Ishikawa (cell line): ENCODE data around the gene MECP2.

ENCODE experiments used
- CEBPB ChIP-seq: IDR thresholded peaks from 2 replicates; pipeline ENCODE4 v1.6.1; 2012
- CREB1 ChIP-seq: IDR thresholded peaks from 2 replicates; pipeline ENCODE4 v1.6.1; 2012; ENCODE audit warnings: low read depth
- EGR1 ChIP-seq: IDR thresholded peaks from 2 replicates; pipeline ENCODE4 v1.6.1; 2012
- EP300 ChIP-seq: IDR thresholded peaks from 2 replicates; pipeline ENCODE4 v1.6.1; 2012; ENCODE audit warnings: borderline replicate concordance
- FOXM1 ChIP-seq: IDR thresholded peaks from 2 replicates; pipeline ENCODE4 v1.6.1; 2012; ENCODE audit warnings: low read depth, borderline replicate concordance
- NFIC ChIP-seq: IDR thresholded peaks from 2 replicates; pipeline ENCODE4 v1.6.1; 2012
- RAD21 ChIP-seq: IDR thresholded peaks from 2 replicates; pipeline ENCODE4 v1.6.1; 2012; ENCODE audit warnings: low read depth
- TAF1 ChIP-seq: IDR thresholded peaks from 2 replicates; pipeline ENCODE4 v1.6.1; 2012; ENCODE audit warnings: low read depth, mild to moderate bottlenecking
- TCF12 ChIP-seq: IDR thresholded peaks from 2 replicates; pipeline ENCODE4 v1.6.1; 2012; ENCODE audit warnings: low read depth
- TEAD4 ChIP-seq: IDR thresholded peaks from 2 replicates; pipeline ENCODE4 v1.6.1; 2012
- YY1 ChIP-seq: IDR thresholded peaks from 2 replicates; pipeline ENCODE4 v1.6.1; 2012; ENCODE audit warnings: low read depth
- ZBTB7A ChIP-seq: IDR thresholded peaks from 2 replicates; pipeline ENCODE4 v1.6.1; 2012; ENCODE audit warnings: low read depth
- TF ChIP-seq, protein P1 (sequence below): IDR thresholded peaks from 2 replicates; pipeline ENCODE4 v1.6.1; 2012; ENCODE audit warnings: low read depth, mild to moderate bottlenecking
- TF ChIP-seq, protein P2 (sequence below): IDR thresholded peaks from 2 replicates; pipeline ENCODE4 v1.6.1; 2012
- TF ChIP-seq, protein P3 (sequence below): IDR thresholded peaks from 2 replicates; pipeline ENCODE4 v1.6.1; 2012

MECP2 gene

DNA sequence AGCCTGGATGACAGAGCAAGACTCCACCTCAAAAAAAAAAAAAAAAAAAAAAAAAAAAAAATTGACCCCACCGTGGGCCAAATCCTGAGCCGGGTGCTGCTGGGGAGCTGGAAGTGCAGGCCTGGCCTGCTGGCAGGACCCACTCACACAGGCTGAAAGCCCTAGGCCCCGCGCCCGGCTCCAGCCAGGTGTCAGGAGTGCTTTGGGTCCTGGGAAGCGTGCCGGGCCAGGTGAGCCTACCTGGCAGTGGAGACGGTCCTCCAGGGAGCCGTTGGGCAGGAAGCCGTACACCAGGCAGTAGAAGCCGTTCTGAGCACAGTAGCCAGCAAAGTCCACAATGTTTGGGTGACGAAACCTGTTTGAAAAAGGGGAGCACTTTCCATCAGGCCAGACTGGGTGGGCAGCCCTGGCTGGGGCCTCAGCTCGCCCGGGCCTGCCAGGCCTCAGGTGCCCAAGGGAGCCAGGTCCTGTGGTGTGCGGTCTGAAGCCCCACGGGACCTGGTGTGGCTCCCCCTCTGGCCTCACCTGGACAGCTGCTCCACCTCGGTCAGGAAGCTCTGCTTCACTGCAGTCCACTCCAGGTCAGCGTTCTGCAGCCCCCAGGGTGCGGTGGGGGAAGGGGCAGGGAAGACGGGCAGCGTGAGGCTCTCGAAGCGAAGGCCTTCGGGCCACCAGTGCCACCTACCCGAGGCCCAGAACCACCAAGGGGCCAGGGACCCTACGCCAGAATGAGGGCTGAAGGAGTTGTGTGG is 79.6 kb downstream of the MECP2 start:
- TF ChIP-seq, protein P1, sequence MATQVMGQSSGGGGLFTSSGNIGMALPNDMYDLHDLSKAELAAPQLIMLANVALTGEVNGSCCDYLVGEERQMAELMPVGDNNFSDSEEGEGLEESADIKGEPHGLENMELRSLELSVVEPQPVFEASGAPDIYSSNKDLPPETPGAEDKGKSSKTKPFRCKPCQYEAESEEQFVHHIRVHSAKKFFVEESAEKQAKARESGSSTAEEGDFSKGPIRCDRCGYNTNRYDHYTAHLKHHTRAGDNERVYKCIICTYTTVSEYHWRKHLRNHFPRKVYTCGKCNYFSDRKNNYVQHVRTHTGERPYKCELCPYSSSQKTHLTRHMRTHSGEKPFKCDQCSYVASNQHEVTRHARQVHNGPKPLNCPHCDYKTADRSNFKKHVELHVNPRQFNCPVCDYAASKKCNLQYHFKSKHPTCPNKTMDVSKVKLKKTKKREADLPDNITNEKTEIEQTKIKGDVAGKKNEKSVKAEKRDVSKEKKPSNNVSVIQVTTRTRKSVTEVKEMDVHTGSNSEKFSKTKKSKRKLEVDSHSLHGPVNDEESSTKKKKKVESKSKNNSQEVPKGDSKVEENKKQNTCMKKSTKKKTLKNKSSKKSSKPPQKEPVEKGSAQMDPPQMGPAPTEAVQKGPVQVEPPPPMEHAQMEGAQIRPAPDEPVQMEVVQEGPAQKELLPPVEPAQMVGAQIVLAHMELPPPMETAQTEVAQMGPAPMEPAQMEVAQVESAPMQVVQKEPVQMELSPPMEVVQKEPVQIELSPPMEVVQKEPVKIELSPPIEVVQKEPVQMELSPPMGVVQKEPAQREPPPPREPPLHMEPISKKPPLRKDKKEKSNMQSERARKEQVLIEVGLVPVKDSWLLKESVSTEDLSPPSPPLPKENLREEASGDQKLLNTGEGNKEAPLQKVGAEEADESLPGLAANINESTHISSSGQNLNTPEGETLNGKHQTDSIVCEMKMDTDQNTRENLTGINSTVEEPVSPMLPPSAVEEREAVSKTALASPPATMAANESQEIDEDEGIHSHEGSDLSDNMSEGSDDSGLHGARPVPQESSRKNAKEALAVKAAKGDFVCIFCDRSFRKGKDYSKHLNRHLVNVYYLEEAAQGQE, result no peak
- TF ChIP-seq YY1, result no peak
- TF ChIP-seq CREB1, result no peak
- no peak for TF ChIP-seq ZBTB7A
- TF ChIP-seq CEBPB, result no peak
- no peak for TF ChIP-seq RAD21
- TF ChIP-seq, protein P2, sequence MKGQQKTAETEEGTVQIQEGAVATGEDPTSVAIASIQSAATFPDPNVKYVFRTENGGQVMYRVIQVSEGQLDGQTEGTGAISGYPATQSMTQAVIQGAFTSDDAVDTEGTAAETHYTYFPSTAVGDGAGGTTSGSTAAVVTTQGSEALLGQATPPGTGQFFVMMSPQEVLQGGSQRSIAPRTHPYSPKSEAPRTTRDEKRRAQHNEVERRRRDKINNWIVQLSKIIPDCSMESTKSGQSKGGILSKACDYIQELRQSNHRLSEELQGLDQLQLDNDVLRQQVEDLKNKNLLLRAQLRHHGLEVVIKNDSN, result no peak
- no peak for TF ChIP-seq EP300
- no peak for TF ChIP-seq TAF1
- TF ChIP-seq TCF12, result no peak
- no peak for TF ChIP-seq NFIC
- no peak for TF ChIP-seq EGR1
- TF ChIP-seq FOXM1, result no peak
- TF ChIP-seq TEAD4, result no peak
- TF ChIP-seq, protein P3, sequence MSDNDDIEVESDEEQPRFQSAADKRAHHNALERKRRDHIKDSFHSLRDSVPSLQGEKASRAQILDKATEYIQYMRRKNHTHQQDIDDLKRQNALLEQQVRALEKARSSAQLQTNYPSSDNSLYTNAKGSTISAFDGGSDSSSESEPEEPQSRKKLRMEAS, result no peak

DNA sequence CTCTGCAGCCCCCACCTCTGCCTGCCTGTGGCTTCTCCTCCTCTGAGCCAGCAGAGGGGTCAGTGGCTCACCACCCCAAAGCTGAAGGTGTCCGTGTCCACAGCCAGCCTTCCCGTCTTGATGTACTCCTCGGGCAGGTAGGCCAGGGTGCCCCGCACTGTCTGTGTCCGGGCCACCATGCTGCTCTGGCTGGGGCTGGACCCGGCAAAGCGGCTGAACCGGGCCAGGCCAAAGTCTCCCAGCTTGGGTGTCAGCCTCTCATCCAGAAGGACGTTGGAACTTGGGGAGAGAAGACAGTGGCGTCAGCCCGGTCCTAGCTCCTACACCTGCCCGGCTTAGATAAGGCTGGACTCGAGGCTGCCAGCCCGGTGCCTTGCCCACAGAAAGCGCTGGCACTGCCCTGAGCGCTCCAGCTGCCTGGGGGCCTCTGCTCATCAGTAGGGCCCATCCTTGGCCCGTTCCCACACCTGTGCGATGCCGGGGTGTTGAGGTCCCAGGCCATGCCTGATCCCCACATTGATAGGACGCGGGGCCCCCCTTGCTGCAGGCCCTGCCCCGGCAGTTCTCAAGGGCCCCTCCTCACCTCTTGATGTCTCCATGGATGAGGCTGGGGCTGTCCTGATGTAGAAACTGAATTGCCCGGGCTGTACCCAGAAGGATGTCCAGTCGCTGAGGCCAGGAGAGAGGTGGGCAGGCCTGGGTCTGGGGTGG is 81.0 kb downstream of the MECP2 start:
- TF ChIP-seq TCF12, result no peak
- TF ChIP-seq CEBPB, result no peak
- TF ChIP-seq RAD21, result no peak

DNA sequence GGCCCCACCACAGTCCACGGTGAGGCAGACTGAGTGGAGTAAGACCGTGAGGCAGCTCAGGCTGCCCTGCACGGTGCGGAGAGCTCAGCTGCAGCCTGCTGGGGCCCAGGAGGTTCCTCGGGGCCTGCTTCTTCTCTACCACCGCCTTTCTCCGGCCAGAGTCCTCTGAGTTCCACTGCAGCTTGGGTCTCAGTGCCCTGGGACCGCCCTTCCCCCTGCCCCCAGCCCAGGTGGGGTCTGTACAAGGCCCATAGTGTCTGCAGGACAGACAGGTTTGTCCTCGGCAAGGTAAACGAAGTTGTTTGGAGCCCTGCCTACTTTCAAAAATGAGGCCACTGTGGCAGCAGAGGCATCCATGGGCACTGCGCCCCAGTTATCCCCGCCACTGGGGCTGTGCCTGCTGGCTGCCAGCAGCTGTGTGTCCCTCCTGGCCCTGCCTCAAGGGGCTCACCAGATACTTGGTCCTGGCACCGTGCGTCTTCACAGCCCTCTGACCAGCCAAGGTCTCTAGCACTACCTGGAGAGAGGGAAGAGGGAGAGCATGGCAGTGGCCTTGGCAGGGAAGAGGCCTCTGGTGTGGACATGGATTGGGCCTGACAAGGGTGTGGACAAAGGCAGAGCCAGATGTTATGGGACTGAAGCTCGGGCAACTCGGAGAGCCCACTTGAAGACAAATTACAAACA is 81.8 kb downstream of the MECP2 start:
- TF ChIP-seq FOXM1 (no peak), EP300 (no peak), YY1 (no peak), CEBPB (no peak), RAD21 (no peak), TAF1 (no peak), CREB1 (no peak), ZBTB7A (no peak), TEAD4 (no peak), TCF12 (no peak)
- TF ChIP-seq, protein P2, result no peak

DNA sequence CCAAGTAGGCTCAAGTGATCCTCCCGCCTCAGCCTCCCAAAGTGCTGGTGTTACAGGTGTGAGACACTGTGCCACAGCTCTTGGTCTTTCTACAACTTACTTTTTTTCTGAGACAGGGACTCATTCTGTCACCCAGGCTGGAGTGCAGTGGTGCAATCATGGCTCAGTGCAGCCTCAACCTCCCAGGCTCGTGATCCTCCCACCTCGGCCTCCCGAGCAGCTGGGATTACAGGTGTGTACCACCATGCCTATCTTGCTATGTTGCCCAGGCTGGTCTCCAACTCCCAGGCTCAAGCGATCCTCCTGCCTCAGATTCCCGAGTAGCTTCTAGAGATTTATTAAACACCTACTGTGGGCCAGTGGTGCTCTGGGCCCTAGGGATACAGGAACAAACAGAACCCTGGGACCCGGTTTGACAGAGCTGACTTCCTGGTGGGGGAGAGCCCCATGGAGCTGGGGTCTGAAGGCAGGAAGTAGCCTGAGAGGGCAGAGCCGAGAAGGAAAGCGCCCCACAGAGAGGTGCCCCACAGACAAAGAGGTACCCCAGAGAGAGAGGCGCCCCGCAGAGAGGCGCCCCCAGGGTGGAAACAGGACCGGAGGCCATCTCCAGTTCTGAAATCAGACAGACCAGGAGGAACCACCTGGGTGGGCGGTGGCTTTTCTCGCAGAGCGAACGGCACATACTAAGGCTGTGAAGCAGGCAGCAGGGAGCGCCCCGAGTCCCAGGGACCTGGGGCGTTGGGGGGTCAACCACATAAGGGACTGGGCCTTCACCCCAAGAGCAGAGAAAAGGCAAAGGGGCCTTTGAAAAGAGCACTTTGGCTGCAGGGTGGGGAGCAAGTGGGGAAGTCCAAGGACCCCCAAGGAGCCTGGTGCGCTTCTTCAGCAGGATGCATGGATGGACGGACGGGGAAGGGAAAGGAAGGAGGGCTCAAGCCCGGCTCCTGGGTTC is 82.8 kb downstream of the MECP2 start:
- no peak for TF ChIP-seq RAD21
- TF ChIP-seq, protein P1, result no peak
- TF ChIP-seq, protein P2, result no peak
